Lower leg skin (tissue), 3 donors: ENCODE measurements around the gene MBOAT2.

ENCODE experiments used
- CTCF ChIP-seq, 3 donors: fragments of 450-650 bp; IDR thresholded peaks; one replicate each; pipeline ENCODE4 v1.5.1; 2016; ENCODE audit warnings: antibody characterized with exemption in 3 of 3, mild to moderate bottlenecking in 3 of 3, moderate library complexity in 2 of 3
- POLR2A ChIP-seq, 2 donors: fragments of 450-650 bp; IDR thresholded peaks; one replicate each; pipeline ENCODE4 v1.6.1; 2016 to 2017; ENCODE audit warnings: antibody characterized with exemption in 2 of 2, mild to moderate bottlenecking in 1 of 2, moderate library complexity in 1 of 2

- TF ChIP-seq CTCF (IDR thresholded peaks at IDR 0.05) (no peak), POLR2A (IDR thresholded peaks at IDR 0.05) (no peak)
Measured at GRCh38 chr2:8803658-8804379, 199.7 kb downstream of the MBOAT2 start.
